ENCODE results near the gene F12.

F12 gene

DNA sequence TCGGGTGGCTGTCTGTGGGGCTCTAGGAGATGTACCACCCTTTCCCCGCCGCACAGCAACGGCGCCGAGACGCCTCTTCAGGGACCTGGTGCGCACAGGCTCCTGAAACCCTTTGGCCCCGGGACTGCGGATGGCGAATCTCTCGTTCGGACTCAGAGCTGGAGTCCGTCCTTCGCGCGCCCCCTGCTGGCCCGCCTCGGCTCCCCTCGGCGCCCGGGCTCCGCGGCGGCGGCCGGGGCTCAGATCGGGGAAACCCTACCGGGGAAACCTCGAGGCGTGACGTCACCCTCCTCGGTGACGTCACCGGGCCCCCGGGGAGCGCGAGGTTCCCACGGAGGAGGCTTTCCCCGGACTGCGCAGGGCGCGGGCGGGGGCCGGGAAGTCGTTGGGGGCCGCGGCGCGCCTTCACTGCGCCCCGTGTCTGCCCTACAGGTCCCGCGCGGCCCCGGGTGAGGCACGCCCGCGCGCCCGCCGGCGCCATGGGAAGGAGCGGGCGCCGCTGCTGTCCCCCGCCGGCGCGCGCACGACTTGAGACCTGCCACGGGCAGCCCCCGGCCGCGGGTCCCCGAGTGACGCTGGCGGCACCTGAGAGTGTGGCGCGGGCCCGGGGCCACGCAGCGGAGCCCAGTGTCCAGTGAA is 45.2 kb upstream of the F12 start (continued):
- TF ChIP-seq MEIS1 (CRISPR knock-in tag; IDR thresholded peaks at IDR 0.05; ENCODE audit: borderline replicate concordance) (no peak), ZNF677 (tag by site-specific recombination; IDR thresholded peaks at IDR 0.05) (0 out of 2 replicates have a peak, but pooled peaks have one; percentile 12), ZNF423 (tag by site-specific recombination; IDR thresholded peaks at IDR 0.05) (peak; percentile 21; the same call in 1 of the 2 replicates), ZBTB17 (tag by site-specific recombination; IDR thresholded peaks at IDR 0.05) (peak; percentile 63; the same call in 1 of the 2 replicates), YY1 (tag by site-specific recombination; IDR thresholded peaks at IDR 0.05) (peak; percentile 16; the same call in 1 of the 2 replicates), ZNF335 (tag by site-specific recombination; conservative IDR thresholded peaks at IDR 0.05) (no peak), ZFHX2 (tag by site-specific recombination; conservative IDR thresholded peaks at IDR 0.05) (peak; percentile 34; the same call in 1 of the 2 replicates), ZNF223 (tag by site-specific recombination; IDR thresholded peaks at IDR 0.05) (no peak), ZNF184 (tag by site-specific recombination; IDR thresholded peaks at IDR 0.05) (peak; percentile 79; the same call in 1 of the 2 replicates), ZFP41 (tag by site-specific recombination; IDR thresholded peaks at IDR 0.05; ENCODE audit: borderline replicate concordance) (no peak), ZNF19 (tag by site-specific recombination; IDR thresholded peaks at IDR 0.05; ENCODE audit: low read depth) (no peak), ZNF404 (tag by site-specific recombination; IDR thresholded peaks at IDR 0.05) (no peak), ZNF548 (tag by site-specific recombination; IDR thresholded peaks at IDR 0.05) (no peak), ZSCAN16 (tag by site-specific recombination; IDR thresholded peaks at IDR 0.05) (no peak), GFI1B (tag by site-specific recombination; IDR thresholded peaks at IDR 0.05) (no peak), ZEB2 (tag by site-specific recombination; IDR thresholded peaks at IDR 0.05) (peak; percentile 90), ZNF433 (tag by site-specific recombination; IDR thresholded peaks at IDR 0.05; ENCODE audit: low read depth) (no peak), ZNF629 (tag by site-specific recombination; IDR thresholded peaks at IDR 0.05) (peak; percentile 99), ZNF571 (tag by site-specific recombination; IDR thresholded peaks at IDR 0.05) (no peak), ZBTB21 (tag by site-specific recombination; IDR thresholded peaks at IDR 0.05) (peak; percentile 93), RBAK (tag by site-specific recombination; IDR thresholded peaks at IDR 0.05) (no peak), ZNF792 (tag by site-specific recombination; IDR thresholded peaks at IDR 0.05) (no peak), ZNF660 (tag by site-specific recombination; IDR thresholded peaks at IDR 0.05) (peak; percentile 96)
- TF ChIP-seq, protein P1, sequence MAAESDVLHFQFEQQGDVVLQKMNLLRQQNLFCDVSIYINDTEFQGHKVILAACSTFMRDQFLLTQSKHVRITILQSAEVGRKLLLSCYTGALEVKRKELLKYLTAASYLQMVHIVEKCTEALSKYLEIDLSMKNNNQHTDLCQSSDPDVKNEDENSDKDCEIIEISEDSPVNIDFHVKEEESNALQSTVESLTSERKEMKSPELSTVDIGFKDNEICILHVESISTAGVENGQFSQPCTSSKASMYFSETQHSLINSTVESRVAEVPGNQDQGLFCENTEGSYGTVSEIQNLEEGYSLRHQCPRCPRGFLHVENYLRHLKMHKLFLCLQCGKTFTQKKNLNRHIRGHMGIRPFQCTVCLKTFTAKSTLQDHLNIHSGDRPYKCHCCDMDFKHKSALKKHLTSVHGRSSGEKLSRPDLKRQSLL (tag by site-specific recombination; IDR thresholded peaks at IDR 0.05), result no peak; the same call in 1 of the 2 replicates
- TF ChIP-seq, protein P2, sequence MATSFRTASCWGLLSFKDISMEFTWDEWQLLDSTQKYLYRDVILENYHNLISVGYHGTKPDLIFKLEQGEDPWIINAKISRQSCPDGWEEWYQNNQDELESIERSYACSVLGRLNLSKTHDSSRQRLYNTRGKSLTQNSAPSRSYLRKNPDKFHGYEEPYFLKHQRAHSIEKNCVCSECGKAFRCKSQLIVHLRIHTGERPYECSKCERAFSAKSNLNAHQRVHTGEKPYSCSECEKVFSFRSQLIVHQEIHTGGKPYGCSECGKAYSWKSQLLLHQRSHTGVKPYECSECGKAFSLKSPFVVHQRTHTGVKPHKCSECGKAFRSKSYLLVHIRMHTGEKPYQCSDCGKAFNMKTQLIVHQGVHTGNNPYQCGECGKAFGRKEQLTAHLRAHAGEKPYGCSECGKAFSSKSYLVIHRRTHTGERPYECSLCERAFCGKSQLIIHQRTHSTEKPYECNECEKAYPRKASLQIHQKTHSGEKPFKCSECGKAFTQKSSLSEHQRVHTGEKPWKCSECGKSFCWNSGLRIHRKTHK (tag by site-specific recombination; IDR thresholded peaks at IDR 0.05), result no peak
- TF ChIP-seq, protein P3, sequence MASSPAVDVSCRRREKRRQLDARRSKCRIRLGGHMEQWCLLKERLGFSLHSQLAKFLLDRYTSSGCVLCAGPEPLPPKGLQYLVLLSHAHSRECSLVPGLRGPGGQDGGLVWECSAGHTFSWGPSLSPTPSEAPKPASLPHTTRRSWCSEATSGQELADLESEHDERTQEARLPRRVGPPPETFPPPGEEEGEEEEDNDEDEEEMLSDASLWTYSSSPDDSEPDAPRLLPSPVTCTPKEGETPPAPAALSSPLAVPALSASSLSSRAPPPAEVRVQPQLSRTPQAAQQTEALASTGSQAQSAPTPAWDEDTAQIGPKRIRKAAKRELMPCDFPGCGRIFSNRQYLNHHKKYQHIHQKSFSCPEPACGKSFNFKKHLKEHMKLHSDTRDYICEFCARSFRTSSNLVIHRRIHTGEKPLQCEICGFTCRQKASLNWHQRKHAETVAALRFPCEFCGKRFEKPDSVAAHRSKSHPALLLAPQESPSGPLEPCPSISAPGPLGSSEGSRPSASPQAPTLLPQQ (tag by site-specific recombination; IDR thresholded peaks at IDR 0.05), result peak; percentile 66; the same call in 1 of the 2 replicates
- TF ChIP-seq, protein P4, sequence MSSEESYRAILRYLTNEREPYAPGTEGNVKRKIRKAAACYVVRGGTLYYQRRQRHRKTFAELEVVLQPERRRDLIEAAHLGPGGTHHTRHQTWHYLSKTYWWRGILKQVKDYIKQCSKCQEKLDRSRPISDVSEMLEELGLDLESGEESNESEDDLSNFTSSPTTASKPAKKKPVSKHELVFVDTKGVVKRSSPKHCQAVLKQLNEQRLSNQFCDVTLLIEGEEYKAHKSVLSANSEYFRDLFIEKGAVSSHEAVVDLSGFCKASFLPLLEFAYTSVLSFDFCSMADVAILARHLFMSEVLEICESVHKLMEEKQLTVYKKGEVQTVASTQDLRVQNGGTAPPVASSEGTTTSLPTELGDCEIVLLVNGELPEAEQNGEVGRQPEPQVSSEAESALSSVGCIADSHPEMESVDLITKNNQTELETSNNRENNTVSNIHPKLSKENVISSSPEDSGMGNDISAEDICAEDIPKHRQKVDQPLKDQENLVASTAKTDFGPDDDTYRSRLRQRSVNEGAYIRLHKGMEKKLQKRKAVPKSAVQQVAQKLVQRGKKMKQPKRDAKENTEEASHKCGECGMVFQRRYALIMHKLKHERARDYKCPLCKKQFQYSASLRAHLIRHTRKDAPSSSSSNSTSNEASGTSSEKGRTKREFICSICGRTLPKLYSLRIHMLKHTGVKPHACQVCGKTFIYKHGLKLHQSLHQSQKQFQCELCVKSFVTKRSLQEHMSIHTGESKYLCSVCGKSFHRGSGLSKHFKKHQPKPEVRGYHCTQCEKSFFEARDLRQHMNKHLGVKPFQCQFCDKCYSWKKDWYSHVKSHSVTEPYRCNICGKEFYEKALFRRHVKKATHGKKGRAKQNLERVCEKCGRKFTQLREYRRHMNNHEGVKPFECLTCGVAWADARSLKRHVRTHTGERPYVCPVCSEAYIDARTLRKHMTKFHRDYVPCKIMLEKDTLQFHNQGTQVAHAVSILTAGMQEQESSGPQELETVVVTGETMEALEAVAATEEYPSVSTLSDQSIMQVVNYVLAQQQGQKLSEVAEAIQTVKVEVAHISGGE (tag by site-specific recombination; conservative IDR thresholded peaks at IDR 0.05; ENCODE audit: low read depth), result no peak; the same call in 1 of the 2 replicates
- TF ChIP-seq, protein P5, sequence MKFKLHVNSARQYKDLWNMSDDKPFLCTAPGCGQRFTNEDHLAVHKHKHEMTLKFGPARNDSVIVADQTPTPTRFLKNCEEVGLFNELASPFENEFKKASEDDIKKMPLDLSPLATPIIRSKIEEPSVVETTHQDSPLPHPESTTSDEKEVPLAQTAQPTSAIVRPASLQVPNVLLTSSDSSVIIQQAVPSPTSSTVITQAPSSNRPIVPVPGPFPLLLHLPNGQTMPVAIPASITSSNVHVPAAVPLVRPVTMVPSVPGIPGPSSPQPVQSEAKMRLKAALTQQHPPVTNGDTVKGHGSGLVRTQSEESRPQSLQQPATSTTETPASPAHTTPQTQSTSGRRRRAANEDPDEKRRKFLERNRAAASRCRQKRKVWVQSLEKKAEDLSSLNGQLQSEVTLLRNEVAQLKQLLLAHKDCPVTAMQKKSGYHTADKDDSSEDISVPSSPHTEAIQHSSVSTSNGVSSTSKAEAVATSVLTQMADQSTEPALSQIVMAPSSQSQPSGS (tag by site-specific recombination; IDR thresholded peaks at IDR 0.05; ENCODE audit: low read depth), result peak; percentile 99
- TF ChIP-seq, protein P6, sequence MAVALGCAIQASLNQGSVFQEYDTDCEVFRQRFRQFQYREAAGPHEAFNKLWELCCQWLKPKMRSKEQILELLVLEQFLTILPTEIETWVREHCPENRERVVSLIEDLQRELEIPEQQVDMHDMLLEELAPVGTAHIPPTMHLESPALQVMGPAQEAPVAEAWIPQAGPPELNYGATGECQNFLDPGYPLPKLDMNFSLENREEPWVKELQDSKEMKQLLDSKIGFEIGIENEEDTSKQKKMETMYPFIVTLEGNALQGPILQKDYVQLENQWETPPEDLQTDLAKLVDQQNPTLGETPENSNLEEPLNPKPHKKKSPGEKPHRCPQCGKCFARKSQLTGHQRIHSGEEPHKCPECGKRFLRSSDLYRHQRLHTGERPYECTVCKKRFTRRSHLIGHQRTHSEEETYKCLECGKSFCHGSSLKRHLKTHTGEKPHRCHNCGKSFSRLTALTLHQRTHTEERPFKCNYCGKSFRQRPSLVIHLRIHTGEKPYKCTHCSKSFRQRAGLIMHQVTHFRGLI (tag by site-specific recombination; IDR thresholded peaks at IDR 0.05), result peak; percentile 62; the same call in 1 of the 2 replicates

All from HEK293 (cell line).